Measurements from ENCODE around the gene PPP1R9B.
A peak's percentile ranks its signal among the peaks of the same experiment; 100 is the strongest.

PPP1R9B gene

DNA sequence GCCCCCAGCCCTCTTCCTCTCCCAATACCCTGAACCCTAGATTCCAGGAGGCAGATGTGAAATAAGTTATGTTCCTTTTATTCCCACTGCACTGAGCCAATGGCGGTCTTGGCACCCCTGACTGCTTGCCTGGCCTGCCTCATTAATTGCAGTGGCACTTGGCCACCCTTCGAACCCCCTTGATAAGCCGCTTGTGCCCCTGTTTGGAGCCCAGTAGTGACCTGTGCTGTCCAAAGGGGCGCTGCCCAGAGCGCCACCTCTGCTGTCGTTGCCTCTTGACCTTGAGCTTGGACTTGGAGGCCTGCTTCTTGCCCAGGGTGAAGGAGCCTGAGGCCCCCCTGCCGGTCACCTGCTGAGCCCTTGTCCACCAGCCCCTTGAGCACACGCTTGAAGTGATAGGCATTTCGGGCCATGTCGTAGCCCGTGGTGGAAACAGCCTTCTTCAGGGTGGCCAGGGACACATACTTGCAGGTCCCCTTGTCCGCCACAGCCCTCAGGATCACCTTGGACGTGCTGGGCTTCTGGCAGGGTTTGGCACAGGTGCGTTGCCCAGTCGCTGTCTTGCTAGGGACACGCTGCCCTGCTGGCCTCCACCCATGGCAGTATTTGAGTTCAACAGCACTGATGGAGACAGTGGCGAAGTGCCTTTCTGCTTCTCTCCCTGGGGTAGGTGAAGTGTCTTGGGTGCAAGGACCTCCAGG lies 21.0 kb upstream of the PPP1R9B start:
- no peak for DNase-seq

DNA sequence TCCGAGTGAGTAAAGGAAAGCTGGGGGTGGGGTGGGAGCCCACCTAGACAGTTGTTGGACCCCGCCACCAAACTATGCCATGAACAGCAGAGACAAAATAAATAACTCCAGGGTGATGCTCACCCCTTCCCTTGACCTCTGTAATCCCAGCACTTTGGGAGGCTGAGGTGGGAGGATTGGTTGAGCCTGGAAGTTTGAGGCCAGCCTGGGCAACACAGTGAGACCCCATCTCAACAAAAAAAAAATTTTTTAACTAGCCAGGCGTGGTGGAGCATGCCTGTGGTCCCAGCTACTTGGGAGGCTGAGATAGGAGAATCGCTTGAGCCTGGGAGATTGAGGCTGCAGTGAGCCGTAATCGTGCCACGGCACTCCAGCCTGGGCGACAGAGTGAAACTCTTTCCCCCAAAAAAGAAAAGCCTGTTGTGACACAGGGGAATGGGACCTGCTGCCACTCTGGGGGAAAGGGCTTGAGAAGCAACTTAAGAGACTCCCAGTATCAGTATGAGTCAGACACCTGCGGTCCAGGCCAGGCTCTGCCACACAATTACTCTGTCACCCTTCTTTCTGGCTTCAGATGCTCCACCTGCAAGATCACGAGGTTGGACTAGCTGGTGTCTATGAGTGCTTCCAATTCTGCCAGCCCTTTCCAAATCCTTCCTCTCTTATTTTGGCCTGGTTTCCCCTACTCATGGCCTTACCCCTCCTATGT lies 20.3 kb upstream of the PPP1R9B start:
- DNase-seq, result no peak

- DNase-seq, result no peak
These were observed 19.5 kb upstream of the PPP1R9B start for GRCh38 chr17:50169881-50170459.

GRCh38 chr17:50169121-50169764 lies 18.8 kb upstream of the PPP1R9B start:
- peak; percentile 74 to 83 for DNase-seq

DNA sequence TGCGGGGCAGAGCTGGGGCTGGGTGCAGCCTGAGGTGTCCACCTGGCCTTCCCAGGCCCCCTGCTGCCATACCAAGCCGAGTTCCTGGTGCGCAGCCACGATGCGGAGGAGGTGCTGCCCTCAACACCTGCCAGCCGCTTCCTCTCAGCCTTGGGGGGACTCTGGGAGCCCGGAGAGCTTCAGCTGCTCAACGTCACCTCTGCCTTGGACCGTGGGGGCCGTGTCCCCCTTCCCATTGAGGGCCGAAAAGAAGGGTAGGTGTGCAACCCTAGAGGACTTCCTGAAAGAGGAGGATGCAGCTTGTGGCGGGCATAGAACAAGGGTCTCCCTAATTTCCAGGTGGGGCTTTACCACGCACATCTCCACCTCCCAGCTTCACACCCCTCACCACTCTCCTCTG lies 17.8 kb upstream of the PPP1R9B start:
- DNase-seq, result no peak

- no peak for DNase-seq
These were observed 16.9 kb upstream of the PPP1R9B start for GRCh38 chr17:50167371-50167770.

- no peak for DNase-seq
These were observed 16.2 kb upstream of the PPP1R9B start for GRCh38 chr17:50166518-50167181.

GRCh38 chr17:50165867-50166517 lies 15.5 kb upstream of the PPP1R9B start, which contains the start of gene SGCA:
Gene SGCA, plus strand, starts transcription at chr17:50166005. Its CDS starts 36 bp downstream, at chr17:50166041.
- no peak for DNase-seq

GRCh38 chr17:50165466-50165865 lies 15.0 kb upstream of the PPP1R9B start:
- DNase-seq, result no peak

GRCh38 chr17:50165066-50165465 lies 14.6 kb upstream of the PPP1R9B start:
- DNase-seq, result no peak

- no peak for DNase-seq
These were observed 14.2 kb upstream of the PPP1R9B start for GRCh38 chr17:50164697-50164988.

GRCh38 chr17:50163843-50164696 lies 13.6 kb upstream of the PPP1R9B start:
- peak in 1 of 2 donors; percentile 34 for DNase-seq

- DNase-seq, result peak in 1 of 2 donors; percentile 36
These were observed 12.2 kb upstream of the PPP1R9B start for GRCh38 chr17:50162466-50163254.

DNA sequence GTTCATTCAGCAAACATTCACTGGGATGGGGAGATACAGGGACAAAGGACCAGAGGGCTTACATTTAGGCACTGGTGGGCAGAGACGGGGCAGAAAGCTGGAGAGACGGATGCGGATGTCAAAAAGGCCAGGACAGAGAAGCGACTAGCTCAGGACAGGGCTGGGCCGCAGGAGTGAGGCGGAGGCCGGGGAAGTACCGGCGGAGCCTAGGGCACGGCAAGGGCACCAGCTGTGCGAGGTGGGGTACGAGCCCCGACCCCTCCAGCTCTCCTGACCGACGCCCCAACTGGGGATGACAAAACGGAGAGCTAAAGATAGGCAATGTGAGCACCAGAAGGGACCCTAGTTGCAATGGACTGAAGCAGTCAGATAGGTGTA lies 11.4 kb upstream of the PPP1R9B start:
- no peak for DNase-seq

DNA sequence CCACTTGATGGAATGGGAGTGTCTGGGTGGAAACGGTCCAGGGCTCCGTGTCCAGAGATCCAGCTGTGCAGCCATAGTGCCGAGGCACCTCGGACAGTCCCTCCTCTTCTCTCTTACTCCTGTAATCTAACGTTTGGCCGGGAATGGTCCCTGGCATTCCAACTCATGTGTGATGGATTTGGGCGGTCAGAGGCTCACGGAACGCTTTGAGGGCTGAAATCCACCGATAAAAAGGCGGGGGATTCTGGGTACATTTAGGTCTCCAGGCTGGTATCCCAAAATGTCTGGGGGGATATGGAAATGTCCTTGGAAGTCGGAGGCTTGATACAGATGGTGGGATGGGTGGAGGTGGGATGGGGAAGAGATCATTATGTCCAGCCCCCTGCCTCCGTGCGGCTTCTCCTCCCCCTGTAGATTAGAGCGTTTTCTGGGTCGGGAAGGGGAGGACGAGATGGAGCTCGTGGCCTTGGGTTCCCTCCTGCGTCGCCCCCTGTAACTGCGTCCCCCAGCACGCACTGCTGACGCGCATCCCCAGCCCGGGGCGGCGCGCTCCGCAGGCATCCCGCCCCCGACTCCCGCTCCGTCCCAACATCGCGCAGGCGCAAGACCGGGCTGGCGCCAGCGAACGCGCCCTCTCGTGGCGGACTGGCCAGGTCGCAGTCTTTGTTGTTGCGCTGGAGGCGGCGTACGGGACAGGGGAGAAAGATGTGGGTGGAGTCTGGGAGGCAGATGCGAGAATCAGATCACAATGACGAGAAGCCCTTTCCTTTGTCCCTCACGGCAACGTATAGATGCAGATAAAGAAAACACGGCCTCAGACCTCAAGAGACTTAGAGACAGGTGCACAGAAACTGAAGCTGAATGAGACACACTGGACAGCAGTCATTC lies 10.8 kb upstream of the PPP1R9B start:
- DNase-seq, result peak; percentile 93 to 96

DNA sequence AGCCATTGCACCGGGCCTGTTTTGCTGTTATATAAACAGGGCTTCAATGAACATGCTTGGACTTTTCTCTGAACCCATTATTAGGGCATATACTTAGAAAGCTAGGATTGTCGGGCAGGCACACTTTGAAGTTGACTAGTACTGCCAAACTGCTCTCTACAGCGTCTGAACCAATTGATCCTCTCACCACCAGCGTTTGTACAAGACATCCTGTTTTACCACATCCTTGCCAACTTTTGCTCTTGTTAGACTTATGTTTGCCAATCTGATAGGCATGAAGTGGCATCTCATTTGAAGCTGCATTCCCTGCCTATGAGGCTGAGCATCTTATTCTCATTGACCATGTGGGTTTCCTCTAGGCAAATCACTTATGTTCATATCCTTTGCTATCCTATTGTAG lies 7.4 kb upstream of the PPP1R9B start:
- peak in 1 of 2 donors; percentile 48 for DNase-seq

DNA sequence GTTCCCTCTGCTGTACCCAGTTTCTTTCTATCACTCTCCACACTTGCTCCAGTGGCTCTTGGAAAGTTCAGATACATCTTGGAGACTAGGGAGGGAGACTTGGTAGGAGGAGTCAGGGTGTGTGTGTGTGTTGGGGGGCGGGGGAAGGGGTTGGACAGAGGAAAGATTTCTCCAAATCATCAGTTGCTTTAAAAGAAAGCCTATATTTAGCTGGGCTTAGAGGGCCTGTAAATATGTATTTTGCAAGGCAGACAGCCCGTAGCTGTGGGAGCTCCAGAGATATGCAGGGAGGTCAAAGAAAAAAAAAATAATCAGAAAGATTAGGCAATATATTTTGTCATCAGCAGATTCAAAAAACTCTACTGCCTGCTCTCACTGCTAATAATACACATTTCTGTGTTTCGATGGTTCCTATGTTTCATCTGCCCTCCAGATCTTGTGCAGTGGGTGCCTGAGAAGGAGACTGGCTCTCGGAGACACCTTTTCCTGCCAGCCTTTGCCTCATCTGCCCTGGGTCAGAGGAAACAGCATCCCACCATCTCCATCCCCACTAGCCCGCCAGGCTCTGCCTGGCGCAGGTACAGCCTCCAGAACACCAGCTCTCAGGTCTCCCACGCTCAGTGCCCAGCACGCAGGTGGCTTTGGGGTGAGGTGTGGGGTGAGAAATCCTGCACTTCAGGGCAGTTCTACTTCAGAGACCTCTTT lies 4.8 kb upstream of the PPP1R9B start:
- DNase-seq, result no peak

- no peak for DNase-seq
These were observed 4.1 kb upstream of the PPP1R9B start for GRCh38 chr17:50154604-50155003.
